Fibroblast of pulmonary artery (primary cell): ENCODE measurements around the gene PLCH1.

Experiments used
- DNase-seq: peaks from one replicate; pipeline ENCODE4 v3.0.0-alpha.2; 2010; ENCODE audit warnings: low read depth
- H3K4me3 ChIP-seq: replicated peaks from 2 replicates; pipeline ENCODE4 v1.5.1; 2011; ENCODE audit warnings: low read depth, mild to moderate bottlenecking, control low read depth, low read length, moderate library complexity
- CTCF ChIP-seq: IDR thresholded peaks from 2 replicates; pipeline ENCODE4 v1.5.1; 2011; ENCODE audit warnings: mild to moderate bottlenecking, control low read depth, low read length, inconsistent platforms; ENCODE audit errors: missing control alignments

Gene PLCH1

DNA sequence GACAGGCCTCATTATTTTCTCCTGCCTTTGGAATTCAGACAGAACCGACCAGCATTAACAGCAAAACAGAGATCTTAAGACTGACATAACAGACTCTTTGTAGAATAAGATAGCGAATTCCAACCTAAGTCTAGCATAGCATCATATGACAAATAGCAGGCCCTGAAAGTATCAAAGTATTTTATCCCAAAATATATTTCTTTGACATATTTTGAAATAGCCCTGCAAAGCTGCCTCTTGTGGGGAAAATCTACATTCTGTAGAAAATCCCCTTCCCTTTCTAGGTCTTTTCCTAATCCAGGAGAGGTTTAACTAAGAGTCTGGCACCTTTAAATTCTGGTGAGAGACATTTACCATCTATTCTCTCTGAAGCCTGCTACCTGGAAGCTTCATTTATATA, 417.0 kb downstream of the PLCH1 start:
- no peak for DNase-seq
- no peak for TF ChIP-seq CTCF
- no peak overlapping the region for H3K4me3 ChIP-seq

- TF ChIP-seq CTCF = no peak
Measured at GRCh38 chr3:155327430-155327829, 417.4 kb downstream of the PLCH1 start.

GRCh38 chr3:155326901-155327300, 418.0 kb downstream of the PLCH1 start:
- no peak for DNase-seq
- TF ChIP-seq CTCF = no peak
- H3K4me3 ChIP-seq = no peak overlapping the region

More at GRCh38 chr3:155327430-155327829, 417.4 kb downstream of the PLCH1 start:
- no peak for DNase-seq
- H3K4me3 ChIP-seq = no peak overlapping the region

- no peak for TF ChIP-seq CTCF
- DNase-seq = no peak
- H3K4me3 ChIP-seq = no peak overlapping the region
Measured at GRCh38 chr3:155326244-155326643, 418.6 kb downstream of the PLCH1 start.
